H1 (cell line): ENCODE data around the gene IL16. TPM values are rescaled to one million over a fixed set of nuclear protein-coding genes. Genes with fewer than 3 reads are reported as not detected.

ENCODE experiments used
- FOSL1 ChIP-seq: IDR thresholded peaks from 2 replicates; pipeline ENCODE4 v1.6.1; 2011; ENCODE audit warnings: mild to moderate bottlenecking, low read depth, low read length, moderate library complexity; ENCODE audit not compliant: insufficient read depth
- RFX5 ChIP-seq: IDR thresholded peaks from 2 replicates; pipeline ENCODE4 v1.6.1; 2011; ENCODE audit warnings: low read depth, low read length, improper control_type of control experiment, borderline replicate concordance
- SUZ12 ChIP-seq: fragments of 200-600 bp; sonication (generic); IDR thresholded peaks from 2 replicates; pipeline ENCODE4 v1.6.1; 2012; ENCODE audit warnings: mild to moderate bottlenecking, inconsistent platforms, low read length, moderate library complexity, mixed read lengths
- polyA plus RNA-seq, 7 experiments: library from polyadenylated mRNA; depleted of rRNA in 3 of 7; stranded (reverse) in 5 of 7; unstranded in 2 of 7; fragments of >200 nt in 5 of 7; fragments of 200-250 nt in 2 of 7; gene quantifications; 1 replicate in 5 of 7; 2 replicates in 1 of 7; 4 replicates in 1 of 7; pipeline versions ENCODE4 v1.2.1 to v1.2.3, GENCODE V29; 2011 to 2013; ENCODE audit warnings: missing spikeins in 2 of 7, mixed read lengths in 2 of 7
- total RNA-seq: library from RNA; stranded (reverse); fragmentation: NEBNext Ultra II Directional; extraction: Animal tissue kit (Norgen Biotek cat#: 25700); gene quantifications from 2 replicates; pipeline ENCODE4 v1.2.1, GENCODE V29; 2021

IL16 gene
- total and polyA plus RNA-seq, 2 of the 8 experiments (the other 6 are each of a cell fraction or from before 2014, with no cell fraction given): 0.03 to 0.09 TPM

- no peak for TF ChIP-seq FOSL1
- no peak for TF ChIP-seq SUZ12
- no peak for TF ChIP-seq RFX5
Observed at GRCh38 chr15:81316267-81316666, 119.6 kb downstream of the IL16 start (continued).
